ENCODE data around the gene PITPNB.

- TF ChIP-seq POLR2A (IDR thresholded peaks at IDR 0.05) (no peak), EP300 (IDR thresholded peaks at IDR 0.05) (no peak), POLR2AphosphoS5 (IDR thresholded peaks at IDR 0.05) (no peak)
- TF ChIP-seq, protein P1, sequence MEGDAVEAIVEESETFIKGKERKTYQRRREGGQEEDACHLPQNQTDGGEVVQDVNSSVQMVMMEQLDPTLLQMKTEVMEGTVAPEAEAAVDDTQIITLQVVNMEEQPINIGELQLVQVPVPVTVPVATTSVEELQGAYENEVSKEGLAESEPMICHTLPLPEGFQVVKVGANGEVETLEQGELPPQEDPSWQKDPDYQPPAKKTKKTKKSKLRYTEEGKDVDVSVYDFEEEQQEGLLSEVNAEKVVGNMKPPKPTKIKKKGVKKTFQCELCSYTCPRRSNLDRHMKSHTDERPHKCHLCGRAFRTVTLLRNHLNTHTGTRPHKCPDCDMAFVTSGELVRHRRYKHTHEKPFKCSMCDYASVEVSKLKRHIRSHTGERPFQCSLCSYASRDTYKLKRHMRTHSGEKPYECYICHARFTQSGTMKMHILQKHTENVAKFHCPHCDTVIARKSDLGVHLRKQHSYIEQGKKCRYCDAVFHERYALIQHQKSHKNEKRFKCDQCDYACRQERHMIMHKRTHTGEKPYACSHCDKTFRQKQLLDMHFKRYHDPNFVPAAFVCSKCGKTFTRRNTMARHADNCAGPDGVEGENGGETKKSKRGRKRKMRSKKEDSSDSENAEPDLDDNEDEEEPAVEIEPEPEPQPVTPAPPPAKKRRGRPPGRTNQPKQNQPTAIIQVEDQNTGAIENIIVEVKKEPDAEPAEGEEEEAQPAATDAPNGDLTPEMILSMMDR (IDR thresholded peaks at IDR 0.05), result no peak
These were observed 48.5 kb downstream of the PITPNB start for GRCh38 chr22:27870234-27871191.
